HG02678 (cell line): Measurements from ENCODE around the gene ATP12A.

Source experiments
- ATAC-seq: cut with Tn5 transposase; IDR thresholded peaks from one replicate; pipeline ENCODE4 v1.9.1; 2021; ENCODE audit warnings: mild to moderate bottlenecking, moderate library complexity; ENCODE audit not compliant: unreplicated experiment

ATP12A gene

GRCh38 chr13:24680258-24680920 lies at the start of gene ATP12A:
Gene ATP12A, plus strand, starts transcription at chr13:24680408. Its CDS starts 336 bp downstream, at chr13:24680744.
- no peak for ATAC-seq

- ATAC-seq = no peak
Observed at GRCh38 chr13:24630851-24631620, 49.2 kb upstream of the ATP12A start.

DNA sequence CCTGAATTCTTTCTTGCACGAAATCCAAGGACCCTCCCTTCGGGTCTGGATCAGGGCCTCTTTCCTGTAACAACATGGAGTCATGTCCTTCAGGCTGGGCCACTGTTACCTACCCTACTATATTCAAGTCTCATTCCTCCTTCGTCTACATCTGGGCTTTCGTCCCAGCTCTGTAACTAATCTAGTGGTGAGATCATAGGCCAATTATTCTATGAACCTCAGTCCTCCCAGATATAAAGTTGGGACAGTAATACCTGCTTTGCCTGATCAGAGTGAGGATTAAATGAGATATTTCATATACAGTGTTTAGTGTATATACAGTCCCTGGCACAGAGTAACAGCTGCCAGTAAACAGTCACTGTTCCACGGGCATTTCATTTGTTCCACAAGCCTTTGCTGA lies 48.3 kb upstream of the ATP12A start:
- ATAC-seq = no peak

GRCh38 chr13:24632382-24633121 lies 47.7 kb upstream of the ATP12A start:
- ATAC-seq = no peak

DNA sequence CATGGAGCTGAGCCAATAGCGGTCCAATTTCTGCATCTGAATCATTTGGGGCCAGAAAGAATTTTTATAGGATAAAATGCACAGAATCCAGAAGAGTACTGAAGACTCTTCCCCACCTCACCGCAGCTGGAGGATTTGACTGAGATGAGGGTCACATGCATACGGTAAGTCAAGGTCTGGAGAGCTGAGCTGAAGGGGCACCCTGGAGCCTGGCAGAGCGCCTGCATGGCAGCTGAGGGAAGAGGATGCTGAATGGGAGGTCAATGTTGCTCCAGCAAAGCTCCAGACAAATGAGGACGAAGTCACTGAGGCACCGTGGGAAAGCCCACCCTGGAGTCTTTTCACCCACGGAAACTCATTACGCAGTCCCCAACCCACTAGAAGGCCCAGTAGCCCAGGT lies 43.4 kb upstream of the ATP12A start:
- no peak for ATAC-seq

GRCh38 chr13:24638096-24638495 lies 42.1 kb upstream of the ATP12A start:
- ATAC-seq = no peak

DNA sequence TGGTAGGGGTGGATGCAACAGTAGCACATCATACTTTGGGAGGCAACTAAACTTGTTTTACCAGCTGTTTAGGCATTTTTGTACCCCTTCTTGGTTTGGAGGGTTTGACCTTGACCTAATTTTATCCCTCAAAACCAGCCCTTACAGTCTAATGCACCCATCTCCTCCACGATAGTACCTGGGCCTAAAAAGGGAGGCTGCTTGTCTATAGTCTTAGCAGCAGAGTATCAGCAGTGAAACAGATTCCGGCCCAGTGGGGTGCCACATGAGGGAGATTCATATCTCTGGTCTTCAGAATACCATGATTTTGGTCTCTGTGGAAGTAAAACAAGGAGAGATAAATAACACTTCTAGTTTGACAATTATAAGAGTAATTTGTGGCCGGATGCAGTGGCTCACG lies 39.5 kb upstream of the ATP12A start:
- ATAC-seq = no peak

GRCh38 chr13:24642219-24642618 lies 38.0 kb upstream of the ATP12A start:
- ATAC-seq = no peak

GRCh38 chr13:24644036-24644435 lies 36.2 kb upstream of the ATP12A start:
- no peak for ATAC-seq

- ATAC-seq = no peak
Observed at GRCh38 chr13:24648271-24648670, 31.9 kb upstream of the ATP12A start.

DNA sequence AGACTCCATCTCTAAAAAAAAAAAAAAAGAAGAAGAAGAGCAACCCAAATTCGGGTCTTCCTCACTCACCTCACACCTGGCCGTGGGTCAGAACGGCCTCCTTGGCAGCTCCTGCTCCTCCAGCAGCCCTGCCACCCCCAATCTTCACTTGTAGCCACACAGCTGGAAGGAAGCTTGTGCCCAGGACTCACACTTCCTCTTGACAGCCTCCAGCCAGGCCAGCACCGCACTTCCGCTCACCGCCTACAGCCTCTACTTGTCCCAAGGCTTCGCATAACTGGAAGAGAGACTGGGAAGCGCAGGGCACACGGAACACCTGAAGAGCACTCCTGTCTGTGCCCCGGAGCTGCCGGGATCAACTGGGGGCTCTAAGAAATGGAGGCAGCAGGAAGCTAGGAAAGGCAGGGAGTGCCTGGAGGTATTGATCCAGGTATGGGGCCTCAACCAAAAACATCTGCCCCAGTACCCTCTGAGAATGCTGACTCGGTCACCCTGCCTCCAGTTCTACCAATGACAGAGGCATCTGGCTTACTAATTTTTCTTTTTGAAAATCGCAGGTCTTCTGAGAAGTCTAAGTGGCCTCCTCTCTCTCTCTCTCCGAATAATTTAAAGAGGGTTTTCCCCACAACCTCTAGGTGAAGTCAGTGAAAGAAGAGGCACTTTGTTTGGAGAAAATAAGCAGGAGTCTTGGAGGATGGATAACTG lies 31.1 kb upstream of the ATP12A start:
- no peak for ATAC-seq

GRCh38 chr13:24649688-24650043 lies 30.5 kb upstream of the ATP12A start:
- ATAC-seq = no peak

GRCh38 chr13:24650161-24650560 lies 30.0 kb upstream of the ATP12A start:
- no peak for ATAC-seq

GRCh38 chr13:24651718-24652345 lies 28.4 kb upstream of the ATP12A start:
- ATAC-seq = no peak

DNA sequence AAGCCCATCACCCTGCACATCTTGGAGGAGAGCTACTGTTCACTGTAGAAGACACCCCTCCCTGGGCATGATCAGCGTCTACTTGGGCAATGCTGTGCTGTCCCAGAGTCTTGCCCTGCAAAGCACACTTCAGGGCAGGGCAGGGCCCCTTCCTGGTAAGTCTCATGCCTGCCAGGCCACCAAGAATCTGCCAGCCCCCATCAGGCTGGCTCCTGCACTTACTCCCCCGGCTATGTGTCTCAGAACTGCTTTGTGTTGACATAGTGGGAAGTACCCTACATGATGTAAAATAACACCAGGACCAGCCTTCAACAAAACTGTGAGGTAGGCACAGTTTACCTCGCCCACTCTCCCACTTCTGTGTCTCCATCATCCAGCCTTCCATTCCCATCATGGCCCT lies 27.8 kb upstream of the ATP12A start:
- no peak for ATAC-seq

DNA sequence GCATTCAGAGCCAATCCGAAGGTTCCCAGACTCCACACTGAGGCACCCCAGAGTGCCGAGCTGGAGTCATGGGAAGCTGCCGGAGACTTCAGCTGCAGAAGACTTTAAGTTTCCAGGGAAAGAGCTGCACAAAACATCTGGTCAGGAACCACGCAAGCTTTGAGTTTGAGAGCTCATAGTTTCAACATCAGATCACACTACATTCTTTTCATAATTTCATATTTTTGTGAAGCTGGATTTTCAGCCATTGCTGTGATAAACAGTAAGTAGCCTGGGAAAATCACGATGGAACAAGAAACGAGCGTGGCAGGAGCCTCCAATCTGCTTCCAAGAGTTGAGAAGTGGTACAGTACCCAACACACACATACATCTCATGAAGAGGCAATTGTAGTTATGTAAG lies 25.5 kb upstream of the ATP12A start:
- ATAC-seq = no peak

DNA sequence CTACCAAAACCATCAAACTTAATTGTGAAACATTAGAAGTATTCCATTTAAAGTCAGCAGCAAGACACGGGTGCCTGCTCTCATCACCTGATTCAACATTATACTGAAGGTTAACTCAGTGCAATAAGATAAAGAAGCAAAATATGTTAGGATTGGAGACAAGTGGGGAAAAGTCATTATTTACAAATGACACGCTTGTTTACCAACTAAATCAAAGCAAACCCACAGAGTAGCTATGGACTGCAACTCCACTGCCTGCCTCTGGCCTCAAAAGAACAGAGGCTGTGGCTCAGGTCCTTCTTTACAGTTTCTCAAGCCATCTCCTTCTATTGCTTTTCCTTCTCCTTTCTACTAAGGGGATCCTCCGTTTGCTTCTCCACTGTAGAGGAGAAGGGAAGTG lies 21.0 kb upstream of the ATP12A start:
- no peak for ATAC-seq

DNA sequence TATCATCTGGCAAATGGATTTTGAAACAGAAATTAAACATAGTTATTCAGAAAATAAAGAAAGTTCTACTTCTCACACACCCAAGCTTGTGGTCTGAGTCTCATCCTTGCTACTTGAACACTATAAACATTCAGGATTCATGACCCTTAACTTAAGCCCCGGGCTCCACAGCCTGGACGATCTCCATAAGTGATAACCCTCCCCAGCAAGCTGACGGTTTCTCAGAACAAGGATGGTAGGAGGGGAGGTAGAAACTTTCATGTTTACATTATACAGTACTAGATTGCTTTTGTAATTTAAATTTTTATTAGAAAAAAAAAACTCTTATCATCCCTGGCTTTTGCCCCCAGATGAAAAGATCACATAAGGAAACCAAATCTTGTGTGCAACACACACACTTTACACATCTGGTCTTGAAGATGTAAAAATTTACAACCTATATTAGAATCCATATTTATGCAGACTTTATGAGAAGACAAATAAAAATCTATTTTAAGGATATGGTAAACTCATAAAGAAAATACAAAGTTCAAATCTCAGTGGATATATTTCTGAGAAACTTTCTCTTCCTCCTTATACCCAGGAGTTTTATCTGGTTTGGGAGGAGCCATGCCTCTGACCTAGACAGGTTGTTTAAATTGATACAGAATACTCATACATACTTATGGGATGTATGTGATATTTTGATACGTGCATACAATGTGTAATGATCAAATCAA lies 20.0 kb upstream of the ATP12A start:
- no peak for ATAC-seq

- no peak for ATAC-seq
Observed at GRCh38 chr13:24661713-24662112, 18.5 kb upstream of the ATP12A start.
